Cortex of kidney (tissue), 1 donor: Measurements from ENCODE around the gene KLHL12.
"Not testable (repeated sequence)": the region's sequence is repeated elsewhere in the genome, so short reads cannot be mapped to it uniquely, and the experiment has no call there.

ENCODE experiments used
- DNase-seq: peaks from one replicate; lab custom pipeline; 2025; lab: John Stamatoyannopoulos, UW

The KLHL12 gene

DNA sequence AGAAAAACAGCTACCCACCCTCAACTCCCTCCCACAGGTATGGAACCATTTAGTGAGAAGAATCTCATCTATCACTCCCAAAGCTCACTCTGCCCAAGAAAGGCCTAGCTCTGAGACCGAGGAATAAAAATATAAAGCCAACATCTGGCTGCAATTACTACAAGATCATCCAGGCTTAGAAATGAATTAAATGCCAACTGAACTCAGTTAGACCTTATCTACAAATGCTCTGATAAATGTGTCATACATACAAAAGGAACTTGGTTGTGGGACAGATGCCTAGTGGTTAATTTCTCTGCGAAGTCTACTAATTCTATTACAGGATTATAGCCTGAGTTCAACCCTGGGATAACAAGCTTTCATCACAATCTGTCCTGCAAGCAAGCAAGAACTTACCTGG, 24.4 kb upstream of the KLHL12 start:
- DNase-seq: no peak

DNA sequence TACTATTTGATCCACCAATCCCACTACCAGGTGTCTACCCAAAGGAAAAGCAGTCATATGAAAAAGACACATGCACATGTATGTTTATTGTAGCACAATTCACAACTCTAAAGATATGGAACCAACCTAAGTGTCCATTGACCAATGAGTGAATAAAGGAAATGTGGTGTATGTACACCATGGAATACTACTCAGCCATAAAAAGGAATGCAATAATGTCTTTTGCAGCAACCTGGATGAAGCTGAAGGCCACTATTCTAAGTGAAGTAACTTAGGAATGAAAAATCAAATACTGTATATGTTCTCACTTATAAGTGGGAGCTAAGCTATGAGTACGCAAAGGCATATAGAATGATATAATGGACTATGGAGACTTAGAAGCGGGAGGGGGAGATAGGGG, 18.4 kb upstream of the KLHL12 start:
- DNase-seq: no peak

DNA sequence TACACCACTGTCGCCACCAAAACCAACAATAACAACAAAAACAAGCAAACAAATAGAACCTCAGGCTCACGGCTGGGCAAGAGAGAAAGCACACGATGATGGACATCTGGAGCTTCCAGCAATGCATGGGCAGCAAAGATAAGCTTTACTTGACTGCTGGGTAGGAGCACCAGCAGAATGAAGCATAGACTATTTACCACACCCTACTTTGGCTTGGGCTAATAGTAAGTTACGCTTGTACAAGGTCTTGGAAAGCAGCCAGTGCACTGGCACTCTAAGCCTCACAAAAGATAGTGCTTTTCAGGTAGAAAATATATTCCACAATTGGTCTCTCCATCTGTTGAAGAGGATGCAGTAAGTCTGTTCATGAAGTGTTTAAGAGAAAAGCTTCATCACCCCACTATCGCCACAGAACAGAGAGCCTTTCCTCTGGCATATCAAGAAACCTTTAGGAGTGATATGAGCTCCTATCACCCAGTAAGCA, 17.4 kb upstream of the KLHL12 start:
- DNase-seq: no peak

DNA sequence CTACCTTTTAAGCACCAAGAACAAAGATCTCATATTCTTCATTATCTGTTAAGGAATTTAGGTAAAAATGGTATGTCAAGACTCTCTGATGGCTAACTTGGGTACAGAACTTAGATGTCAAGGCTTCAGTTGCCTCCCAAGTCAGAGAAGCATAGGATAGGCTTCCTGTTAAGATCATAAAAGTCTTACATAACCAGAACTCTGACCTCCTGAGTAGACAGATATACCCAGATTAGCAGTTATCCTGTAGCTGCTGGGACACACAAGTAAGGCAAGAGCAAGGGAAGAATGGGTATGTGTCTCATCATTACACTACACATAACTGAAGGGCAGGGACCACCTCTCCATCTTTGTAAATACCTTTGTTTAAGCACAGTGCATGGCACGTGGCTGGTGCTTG, 15.4 kb upstream of the KLHL12 start:
- DNase-seq: no peak

DNA sequence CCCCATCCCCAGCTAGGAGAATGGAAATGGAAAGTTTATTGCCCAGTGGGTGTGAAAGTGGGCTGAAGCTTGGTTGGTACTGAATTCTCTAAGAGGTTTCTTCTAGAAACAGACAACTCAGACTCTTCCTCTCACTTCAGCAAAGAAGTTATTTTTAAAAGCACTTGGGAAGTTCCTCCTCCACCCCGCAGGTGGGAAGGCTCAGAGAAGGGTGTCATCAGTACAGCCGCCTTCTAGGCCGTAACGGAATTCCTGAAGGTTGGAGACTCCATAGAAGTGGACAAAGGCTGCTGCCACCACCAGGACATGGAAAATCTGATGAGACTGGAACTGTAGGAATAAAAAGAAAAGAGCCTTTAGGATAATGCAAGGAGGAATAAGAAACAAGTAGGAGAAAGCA, 14.3 kb upstream of the KLHL12 start:
- no peak for DNase-seq

DNA sequence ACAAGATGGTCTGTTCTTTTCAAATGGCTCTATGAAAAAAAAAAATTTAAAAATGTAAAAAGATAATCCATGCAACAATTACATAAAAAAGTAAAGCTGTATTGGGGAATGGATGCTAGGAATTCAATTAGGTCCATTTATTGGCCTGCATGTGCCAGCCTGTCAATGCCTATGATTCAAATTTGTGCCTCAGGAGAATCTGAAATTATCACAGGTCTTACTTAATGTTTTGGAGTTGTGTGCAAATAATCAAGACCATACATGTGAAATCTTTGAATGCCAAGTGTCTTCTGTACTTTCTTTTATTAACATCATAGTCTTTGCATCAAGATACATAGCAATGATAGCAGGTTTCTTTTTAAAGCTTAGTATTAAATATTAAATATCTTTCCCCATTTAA, 13.5 kb upstream of the KLHL12 start:
- DNase-seq: no peak

DNA sequence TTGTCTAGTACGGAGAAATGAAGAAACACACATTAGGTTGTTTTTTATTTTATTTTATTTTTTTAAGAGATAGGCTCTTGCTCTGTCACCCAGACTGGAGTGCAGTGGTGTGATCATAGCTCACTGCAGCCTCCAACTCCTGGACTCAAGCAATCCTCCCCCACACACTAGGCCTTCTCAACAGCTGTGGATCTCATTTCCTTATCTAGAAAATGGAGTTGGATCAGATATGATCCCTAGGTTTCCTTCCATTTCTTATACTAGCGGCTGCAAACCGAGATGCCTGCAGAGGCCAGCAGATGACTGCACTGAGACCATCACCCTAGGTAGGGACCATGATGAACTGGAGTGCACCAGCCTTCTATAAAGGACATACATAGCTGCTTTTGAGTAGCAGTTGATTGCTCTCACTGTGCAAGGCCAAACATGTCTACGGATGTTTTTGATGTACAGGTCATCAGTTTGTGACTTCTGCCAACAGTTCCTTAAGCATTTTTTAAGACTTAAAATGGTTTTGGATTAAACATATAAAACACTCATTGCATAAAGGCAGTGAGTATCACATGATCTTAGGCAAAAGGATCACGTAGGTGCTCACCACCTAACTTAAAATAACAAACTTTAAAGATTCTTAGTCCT, 11.4 kb upstream of the KLHL12 start:
- no peak for DNase-seq

DNA sequence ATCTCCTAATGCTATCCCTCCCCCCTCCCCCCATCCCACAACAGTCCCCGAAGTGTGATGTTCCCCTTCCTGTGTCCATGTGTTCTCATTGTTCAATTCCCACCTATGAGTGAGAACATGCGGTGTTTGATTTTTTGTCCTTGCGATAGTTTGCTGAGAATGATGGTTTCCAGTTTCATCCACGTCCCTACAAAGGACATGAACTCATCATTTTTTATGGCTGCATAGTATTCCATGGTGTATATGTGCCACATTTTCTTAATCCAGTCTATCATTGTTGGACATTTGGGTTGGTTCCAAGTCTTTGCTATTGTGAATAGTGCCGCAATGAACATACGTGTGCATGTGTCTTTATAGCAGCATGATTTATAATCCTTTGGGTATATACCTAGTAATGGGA, 9.4 kb upstream of the KLHL12 start:
- not testable (repeated sequence) for DNase-seq

DNA sequence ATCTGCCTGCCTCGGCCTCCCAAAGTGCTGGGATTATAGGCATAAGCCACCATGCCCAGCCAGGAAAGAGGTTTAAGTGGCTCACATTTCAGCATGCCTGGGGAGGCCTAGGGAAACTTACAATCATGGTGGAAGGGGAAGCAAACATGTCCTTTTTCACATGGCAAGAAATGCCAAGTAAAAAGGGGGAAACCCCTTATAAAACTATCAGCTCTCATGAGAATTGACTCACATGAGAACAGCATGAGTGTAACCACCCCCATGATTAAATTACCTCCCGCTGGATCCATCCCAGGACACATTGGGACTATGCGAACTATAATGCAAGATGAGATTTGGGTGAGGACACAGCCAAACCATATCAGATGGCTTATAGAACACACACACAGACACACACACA, 8.8 kb upstream of the KLHL12 start:
- DNase-seq: no peak

DNA sequence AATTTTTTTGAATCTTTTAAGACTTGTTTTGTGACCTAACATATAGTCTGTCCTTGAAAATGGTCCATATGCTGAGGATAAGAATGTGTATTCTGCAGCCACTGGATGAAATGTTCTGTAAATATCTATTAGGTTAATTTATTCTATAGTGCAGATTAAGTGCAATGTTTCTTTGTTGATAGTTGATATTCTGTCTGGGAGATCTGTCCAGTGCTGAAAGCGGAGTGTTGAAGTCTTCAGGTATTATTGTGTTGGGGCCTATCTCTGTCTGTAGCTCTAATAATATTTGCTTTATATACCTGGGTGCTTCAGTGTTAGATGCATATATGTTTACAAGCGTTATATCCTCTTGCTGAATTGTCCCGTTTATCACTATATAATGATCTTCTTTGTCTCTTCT, 7.7 kb upstream of the KLHL12 start:
- no peak for DNase-seq

DNA sequence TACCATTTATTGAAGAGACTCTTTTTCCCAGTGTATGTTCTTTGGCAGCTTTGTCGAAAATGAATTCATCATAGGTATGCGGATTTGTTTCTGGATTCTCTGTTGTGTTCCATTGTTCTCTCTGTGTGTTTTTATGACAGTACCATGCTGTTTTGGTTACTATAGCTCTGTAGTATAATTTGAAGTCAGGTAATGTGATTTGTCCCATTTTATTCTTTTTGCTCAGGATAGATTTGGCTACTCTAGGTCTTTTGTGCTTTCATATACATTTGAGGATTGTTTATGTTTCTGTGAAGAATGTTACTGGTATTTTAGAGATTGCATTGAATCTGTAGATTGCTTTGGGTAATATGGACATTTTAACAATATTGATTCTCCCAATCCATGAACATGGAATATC, 5.4 kb upstream of the KLHL12 start:
- DNase-seq: no peak

DNA sequence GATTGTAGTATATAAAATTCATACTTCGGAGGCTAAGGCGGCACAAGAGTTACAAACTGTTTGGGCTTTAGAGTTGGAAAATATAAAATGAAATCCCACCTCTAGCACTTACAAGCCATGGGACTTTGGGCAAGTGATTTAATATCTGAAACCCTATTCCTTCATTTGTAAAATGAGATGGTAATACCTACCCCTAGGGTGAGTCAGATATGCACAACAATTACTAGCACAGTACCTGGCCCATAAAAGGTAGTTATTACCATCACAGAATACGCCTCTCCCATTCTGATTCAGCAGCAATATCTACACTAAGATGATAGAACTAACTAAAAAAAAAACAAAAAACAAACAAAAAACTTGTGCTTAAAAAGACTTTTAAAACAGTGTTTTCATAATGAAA, 3.5 kb downstream of the KLHL12 start:
- no peak for DNase-seq

DNA sequence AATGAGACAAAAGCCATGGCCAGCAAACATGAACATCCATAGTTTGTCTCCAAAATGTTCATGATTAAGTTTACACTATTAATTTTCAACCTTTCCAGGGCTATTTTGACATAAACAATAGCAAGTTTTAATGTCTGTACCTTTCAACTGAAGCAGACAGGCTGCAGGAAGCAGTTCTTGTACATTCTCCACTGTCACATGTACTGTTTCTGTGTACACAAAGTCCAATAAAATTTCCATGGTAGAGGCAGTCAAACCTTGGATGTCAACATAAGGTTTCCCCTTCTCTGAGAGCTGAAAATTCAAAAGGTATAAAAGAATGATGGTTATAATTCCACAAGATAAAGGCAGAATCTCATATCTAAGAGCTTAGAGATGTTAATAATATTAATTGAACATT, 7.4 kb downstream of the KLHL12 start:
- no peak for DNase-seq

DNA sequence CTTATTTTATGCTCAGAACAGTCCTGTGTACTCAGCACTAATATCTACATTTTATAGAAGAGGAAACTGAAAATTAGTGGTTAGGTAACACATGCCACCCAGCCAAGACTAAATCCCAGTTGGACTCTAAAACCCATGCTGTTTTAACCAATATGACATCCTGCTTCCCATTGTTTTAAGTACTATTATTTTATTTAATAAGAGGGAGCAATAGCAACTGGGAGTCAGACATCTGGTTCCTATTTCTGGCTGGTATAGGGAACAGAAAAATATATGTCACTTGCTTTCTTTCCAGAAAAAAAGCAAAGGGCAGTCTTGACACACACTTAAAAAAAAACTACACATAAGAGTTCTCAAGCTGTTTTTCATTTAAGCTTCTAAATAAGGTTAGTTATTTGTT, 11.9 kb downstream of the KLHL12 start:
- no peak for DNase-seq

DNA sequence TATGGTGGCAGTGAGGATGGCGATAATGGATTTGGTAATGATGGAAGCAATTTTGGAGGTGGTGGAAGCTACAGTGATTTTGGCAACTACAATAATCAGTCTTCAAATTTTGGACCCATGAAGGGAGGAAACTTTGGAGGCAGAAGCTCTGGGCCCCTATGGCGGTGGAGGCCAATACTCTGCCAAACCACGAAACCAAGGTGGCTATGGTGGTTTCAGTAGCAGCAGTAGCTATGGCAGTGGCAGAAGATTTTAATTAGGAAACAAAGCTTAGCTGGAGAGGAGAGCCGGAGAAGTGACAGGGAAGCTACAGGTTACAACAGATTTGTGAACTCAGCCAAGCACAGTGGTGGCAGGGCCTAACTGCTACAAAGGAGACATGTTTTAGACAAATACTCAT, 14.6 kb downstream of the KLHL12 start:
- not testable (repeated sequence) for DNase-seq

DNA sequence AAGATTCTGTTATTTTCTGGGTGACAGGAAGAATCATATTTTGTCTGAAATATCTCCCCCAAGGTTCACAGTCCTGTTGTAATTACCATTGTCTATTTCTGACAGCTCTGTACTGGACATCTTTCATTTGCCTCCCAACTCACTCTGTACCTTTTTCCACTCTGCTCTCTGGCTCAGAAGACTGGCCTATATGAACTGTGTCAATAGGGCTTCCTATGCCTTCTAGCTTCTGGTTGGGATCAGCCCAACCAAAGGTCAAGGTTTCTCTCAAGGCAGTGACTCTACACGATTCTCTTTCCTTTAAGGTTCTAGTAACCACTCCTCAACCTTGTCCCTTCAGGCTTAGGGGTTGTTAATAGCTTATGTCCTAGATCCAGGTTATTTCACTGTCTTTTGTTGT, 17.5 kb downstream of the KLHL12 start:
- DNase-seq: no peak

DNA sequence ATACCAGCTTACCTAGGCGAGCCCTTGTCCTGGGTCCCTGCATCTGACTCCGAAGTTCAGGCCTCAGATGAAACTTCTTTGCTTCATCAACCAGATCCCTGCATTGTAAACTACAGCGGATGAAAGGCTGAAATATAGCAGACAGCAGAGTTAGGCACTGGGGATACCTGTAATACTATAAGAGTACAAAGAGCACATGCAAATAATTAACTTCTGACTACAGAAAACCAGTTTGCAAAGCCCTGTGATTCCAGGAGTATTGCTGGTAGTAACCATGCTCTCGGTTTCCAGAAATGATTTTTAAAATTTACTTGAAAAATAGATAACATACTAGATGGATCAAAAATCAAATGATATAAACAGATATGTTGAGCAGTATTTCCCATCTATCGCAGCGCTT, 18.0 kb downstream of the KLHL12 start:
- DNase-seq: no peak

DNA sequence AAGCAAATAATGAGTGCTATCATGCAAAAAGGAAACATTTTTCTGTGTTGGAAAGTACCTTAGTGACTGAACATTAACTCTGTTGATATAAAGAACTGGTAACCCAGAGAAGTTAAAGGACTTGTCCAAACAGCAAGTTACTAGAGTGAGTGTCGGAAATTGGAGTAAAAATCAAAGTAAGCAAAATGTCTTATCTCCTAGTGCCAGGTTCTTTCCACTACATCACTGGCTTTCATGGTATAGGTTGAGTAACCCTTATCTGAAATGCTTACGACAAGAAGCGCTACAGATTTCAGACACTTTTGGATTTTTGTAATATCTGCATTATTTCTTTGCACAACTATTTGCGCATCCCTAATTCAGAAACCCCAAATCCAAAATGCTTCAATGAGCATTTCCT, 21.7 kb downstream of the KLHL12 start:
- no peak for DNase-seq

DNA sequence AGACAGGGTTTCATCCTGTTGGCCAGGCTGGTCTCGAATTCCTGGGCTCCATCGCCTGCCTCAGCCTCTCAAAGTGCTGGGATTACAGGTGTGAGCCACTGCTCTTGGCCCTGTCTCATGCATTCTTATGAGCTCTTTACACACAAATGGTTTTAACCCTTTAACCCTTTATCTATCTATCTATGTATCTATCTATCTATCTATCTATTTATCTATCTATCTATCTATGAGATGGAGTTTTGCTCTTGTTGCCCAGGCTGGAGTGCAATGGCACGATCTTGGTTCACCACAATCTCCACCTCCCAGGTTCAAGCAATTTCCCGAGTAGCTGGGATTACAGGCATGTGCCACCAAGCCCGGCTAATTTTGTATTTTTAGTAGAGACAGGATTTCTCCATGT, 23.2 kb downstream of the KLHL12 start:
- DNase-seq: not testable (repeated sequence)

DNA sequence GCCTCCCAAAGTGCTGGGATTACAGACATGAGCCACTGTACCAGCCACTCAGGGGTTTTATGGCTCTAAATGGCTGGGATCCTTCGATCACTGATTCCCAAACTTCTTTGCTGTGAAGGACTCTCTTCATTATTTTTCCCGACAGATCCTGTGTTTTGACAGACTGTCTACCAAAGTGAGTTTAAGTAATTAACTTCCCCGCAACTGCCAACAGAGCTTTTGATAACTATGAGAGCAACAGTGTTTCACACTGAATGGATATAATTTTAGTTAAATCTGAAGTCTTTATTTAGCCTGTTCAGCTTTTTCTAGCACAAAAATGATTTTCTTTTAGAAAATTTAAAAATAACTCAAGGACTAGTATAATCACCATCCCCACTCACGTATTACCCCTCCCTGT, 25.5 kb downstream of the KLHL12 start:
- DNase-seq: no peak

DNA sequence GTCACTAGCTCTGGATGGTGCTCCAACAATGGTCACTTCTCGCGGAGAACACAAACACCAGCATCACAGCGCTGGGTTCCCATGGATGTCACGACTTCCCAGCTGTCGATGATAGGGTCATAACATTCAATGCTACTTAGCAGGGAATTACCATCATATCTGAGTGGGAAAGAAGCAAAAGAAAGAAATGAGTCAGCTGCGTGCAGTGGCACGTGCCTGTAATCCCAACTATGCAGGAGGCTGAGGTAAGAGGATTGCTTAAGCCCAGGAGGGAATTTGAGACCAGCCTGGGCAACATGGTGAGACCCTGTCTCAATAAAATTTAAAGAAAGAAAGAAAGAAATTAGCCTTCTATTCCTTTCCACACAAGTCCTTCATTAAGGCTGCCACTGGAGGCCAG, 34.5 kb downstream of the KLHL12 start:
- no peak for DNase-seq

DNA sequence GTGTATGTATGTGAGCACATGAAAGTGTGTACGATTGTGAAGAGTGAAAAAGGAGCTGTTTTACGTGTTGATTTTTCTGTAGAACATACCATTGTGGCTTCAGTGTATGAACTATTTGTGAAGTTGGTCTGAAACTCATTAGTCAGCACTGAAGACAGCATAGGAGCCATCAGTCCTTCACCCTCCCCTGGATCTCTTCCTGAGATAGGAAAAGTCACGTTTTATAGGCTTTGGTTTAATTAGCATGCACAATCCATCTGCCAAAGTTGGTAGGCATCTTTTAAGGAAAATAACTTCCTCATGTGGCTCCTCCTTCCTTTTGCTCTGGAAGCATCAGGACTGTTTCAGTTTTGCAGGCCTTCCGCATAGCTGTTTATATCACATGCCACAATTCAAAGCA, 36.6 kb downstream of the KLHL12 start:
- no peak for DNase-seq

DNA sequence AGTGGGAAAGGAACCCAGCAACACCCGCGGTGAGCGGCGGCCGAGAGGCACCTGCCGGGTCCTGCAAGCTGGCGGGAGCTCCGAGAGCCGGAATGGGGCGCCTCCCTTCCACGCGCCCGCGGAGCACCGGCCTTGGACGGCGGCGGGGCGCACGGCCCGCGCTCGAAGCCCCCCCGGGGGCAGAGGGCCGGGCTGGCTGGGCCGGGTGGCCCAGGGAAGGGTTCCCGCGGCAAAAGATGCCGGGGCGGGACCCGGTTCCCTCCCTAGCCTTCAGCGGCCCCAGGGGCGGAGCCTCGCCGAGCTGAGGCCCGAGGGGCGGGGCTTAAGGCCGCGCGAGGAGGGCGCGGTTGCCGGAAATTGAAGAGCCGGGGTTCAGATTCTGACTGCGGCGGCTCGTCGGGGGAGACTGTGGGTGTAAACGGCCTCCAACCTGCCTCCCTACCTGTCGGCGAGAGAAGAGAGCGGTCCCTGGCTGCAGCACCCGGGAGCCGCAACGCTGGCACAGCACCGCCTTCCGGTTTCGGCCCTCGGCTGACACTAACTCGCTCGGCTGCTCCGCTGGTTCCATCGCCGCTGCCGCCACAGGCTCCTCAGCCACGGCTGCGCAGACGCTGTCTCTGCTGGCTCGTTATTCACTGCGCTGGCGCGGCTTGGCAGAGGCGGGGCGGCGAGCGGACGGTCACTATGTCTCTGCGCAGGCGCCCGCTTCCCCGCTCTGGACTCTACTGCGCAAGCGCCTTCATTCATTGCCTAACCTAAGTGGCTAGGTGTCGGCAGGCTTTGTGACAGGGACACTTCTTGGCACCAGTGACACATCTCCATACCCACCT, 38.3 kb downstream of the KLHL12 start, which contains the start of gene RABIF:
TSS of gene RABIF (minus strand) at position 619 of the 830 bp plus-strand sequence. CDS start at position 568, 51 bp downstream.
- DNase-seq: peak; percentile 89

DNA sequence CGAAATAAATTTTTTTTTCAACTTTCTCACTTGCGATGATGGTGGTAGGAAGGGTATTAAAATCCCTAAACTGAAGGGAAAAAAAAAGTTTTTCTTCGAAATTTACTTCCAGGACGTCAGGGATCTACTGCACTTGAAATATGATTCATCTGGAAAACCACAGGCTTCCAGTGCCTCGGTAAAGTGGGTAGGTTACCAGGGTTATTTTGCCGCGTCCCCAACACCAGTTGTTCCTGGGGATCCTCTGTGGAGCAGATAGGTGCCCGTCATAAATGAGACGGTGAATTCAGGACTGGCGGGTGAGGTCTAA, 38.9 kb downstream of the KLHL12 start:
- DNase-seq: no peak
